Measurements from ENCODE around the gene MTRF1L.
A peak's percentile ranks its signal among the peaks of the same experiment; 100 is the strongest.
"Not testable (repeated sequence)": the region's sequence is repeated elsewhere in the genome, so short reads cannot be mapped to it uniquely, and the experiment has no call there.

Gene MTRF1L

DNA sequence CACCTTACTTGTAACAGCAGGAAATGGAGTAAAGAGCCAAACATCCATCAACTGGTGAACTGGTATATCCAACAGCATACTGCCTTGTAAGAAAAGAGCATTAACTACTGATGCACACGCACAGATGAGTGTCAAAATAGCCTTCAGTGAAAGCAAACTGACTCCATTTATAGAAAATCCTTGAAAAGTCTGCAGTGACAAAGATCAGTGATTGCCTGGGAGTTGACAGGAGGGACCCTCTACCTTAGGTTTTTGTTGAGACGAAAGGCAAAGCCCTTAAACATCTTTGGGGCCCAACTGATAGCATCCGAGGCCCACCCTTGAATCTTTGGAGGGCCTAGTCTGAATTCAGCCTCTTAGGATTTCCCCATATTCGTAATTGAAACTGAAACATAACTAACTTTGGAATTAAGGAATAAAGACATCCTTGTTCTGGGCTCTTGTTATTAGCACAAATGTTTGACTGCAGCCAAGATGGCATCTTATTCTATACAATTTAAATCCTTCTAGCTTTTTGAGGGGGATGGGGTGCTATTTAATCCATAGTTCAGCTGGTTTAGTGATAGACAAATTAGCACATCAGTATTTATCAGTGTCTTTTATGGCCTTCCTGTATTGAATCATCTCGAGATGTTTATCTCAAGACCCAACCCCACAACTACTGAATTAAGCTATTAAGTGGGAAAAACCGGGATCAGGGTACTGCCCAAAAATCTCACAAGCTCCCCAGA is 32.7 kb downstream of the MTRF1L start:
- TF ChIP-seq ZFX (IDR thresholded peaks at IDR 0.05; ENCODE audit: borderline replicate concordance) (no peak), CTCF (IDR thresholded peaks at IDR 0.05) (no peak)
- no peak overlapping the region for H3K27ac ChIP-seq

DNA sequence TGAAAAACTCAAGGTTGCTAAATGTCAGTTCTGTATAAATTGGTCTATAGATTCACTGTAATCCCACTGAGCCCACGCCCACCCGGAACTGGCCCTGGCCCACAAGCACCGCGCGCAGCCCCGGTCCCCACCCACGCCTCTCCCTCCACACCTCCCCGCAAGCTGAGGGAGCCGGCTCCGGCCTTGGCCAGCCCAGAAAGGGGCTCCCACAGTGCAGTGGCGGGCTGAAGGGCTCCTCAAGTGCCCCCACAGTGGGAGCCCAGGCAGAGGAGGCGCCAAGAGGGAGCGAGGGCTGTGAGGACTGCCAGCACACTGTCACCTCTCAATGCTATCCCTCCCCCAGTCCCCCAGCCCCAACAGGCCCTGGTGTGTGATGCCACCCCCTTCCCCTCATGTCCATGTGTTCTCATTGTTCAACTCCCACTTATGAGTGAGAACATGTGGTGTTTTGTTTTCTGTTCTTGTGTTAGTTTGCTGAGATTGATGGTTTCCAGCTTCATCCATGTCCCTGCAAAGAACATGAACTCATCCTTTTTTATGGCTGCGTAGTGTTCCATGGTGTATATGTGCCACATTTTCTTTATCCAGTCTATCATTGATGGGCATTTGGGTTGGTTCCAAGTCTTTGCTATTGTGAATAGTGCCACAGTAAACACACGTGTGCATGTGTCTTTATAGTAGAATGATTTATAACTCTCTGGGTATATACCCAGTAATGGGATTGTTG is 36.2 kb downstream of the MTRF1L start:
- not testable (repeated sequence) for H3K27ac ChIP-seq

DNA sequence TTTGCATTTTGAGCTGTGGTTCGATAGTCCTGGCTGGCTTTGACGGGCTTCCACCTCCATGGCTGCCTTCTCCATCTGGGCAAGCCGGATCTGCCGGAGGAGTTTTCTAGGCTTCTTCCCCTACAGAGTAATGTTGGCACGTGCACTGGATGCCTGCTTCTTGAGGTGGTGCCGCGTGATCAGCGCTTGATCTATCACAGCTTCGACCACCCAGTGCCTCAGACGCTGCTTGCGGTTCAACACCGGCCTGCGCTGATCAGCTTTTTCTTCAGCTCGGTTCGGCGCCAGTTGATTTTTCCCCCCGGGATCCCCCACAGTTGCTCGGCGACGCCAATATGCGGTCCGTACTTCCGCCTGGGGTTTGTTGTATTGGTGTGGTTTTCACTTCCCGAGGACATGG is 43.2 kb downstream of the MTRF1L start:
- no peak for TF ChIP-seq ZFX (IDR thresholded peaks at IDR 0.05; ENCODE audit: borderline replicate concordance)
- TF ChIP-seq CTCF (IDR thresholded peaks at IDR 0.05): no peak
- H3K27ac ChIP-seq: no peak overlapping the region

GRCh38 chr6:152957796-152958195 is 44.7 kb downstream of the MTRF1L start:
- no peak for TF ChIP-seq CTCF (IDR thresholded peaks at IDR 0.05)
- no peak overlapping the region for H3K27ac ChIP-seq

GRCh38 chr6:152954443-152954842 is 48.1 kb downstream of the MTRF1L start:
- TF ChIP-seq CTCF (IDR thresholded peaks at IDR 0.05): no peak
- no peak for TF ChIP-seq ZFX (IDR thresholded peaks at IDR 0.05; ENCODE audit: borderline replicate concordance)

GRCh38 chr6:152952866-152953509 is 49.5 kb downstream of the MTRF1L start:
- no peak overlapping the region for H3K27ac ChIP-seq
- TF ChIP-seq ZFX (IDR thresholded peaks at IDR 0.05; ENCODE audit: borderline replicate concordance): no peak
- TF ChIP-seq CTCF (IDR thresholded peaks at IDR 0.05): peak; percentile 71

More at GRCh38 chr6:152954443-152954842, 48.1 kb downstream of the MTRF1L start:
- no peak overlapping the region for H3K27ac ChIP-seq

DNA sequence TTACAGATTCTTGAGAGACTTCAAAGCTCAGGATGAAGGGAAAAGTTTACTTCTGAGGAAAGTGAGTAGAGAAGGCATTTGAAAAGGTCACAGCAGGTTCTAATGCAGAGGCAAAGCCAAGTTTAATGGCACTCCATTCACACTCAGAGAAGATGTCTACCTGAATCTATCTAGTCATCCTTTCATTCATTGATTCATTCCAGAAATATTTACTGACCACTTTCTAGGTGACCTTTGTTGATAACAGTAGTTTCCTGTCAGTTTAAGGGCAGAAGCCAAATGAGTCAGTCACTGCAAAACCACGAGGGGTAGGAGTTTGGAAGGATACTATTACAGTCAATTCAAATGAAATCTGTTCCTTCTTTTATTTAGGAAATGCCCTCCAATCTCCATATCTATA is 50.5 kb downstream of the MTRF1L start:
- TF ChIP-seq ZFX (IDR thresholded peaks at IDR 0.05; ENCODE audit: borderline replicate concordance): no peak
- TF ChIP-seq CTCF (IDR thresholded peaks at IDR 0.05): no peak
- H3K27ac ChIP-seq: no peak overlapping the region

Measured in 22Rv1 (cell line).